ENCODE data around the gene NHEJ1. TPM values are rescaled to one million over a fixed set of nuclear protein-coding genes. Genes with fewer than 3 reads are reported as not detected.

NHEJ1 gene
- total and polyA plus RNA-seq, 2 of the 13 experiments (the other 11 are each of a cell fraction or from before 2014, with no cell fraction given): 30.0 to 30.7 TPM

- TF ChIP-seq ZSCAN5A (CRISPR knock-in tag; IDR thresholded peaks at IDR 0.05; ENCODE audit: borderline replicate concordance): no peak
- peak; percentile 83 for TF ChIP-seq ZSCAN25 (CRISPR knock-in tag; IDR thresholded peaks at IDR 0.05)
- TF ChIP-seq MXD3 (CRISPR knock-in tag; IDR thresholded peaks at IDR 0.05): peak; percentile 96
- TF ChIP-seq DDIT3 (CRISPR knock-in tag; IDR thresholded peaks at IDR 0.05): no peak
- TF ChIP-seq ZFAT (CRISPR knock-in tag; conservative IDR thresholded peaks at IDR 0.05): 0 out of 2 replicates have a peak, but pooled peaks have one; percentile 55
- TF ChIP-seq HOXA5 (CRISPR knock-in tag; IDR thresholded peaks at IDR 0.05): peak; percentile 92; the same call in 1 of the 2 replicates
- TF ChIP-seq HCFC1 (IDR thresholded peaks at IDR 0.05; ENCODE audit: low read depth, low read length): 0 out of 2 replicates have a peak, but pooled peaks have one; percentile 20
- no peak; the same call in 1 of the 2 replicates for TF ChIP-seq ZXDC (CRISPR knock-in tag; IDR thresholded peaks at IDR 0.05)
- TF ChIP-seq ZBTB21 (CRISPR knock-in tag; IDR thresholded peaks at IDR 0.05): no peak
- TF ChIP-seq ZBTB34 (CRISPR knock-in tag; IDR thresholded peaks at IDR 0.05): peak; percentile 86
- TF ChIP-seq TAF15 (IDR thresholded peaks at IDR 0.05; ENCODE audit: low read depth, low read length, poor library complexity, severe bottlenecking): peak; percentile 68
- no peak for TF ChIP-seq ZNF781 (CRISPR knock-in tag; IDR thresholded peaks at IDR 0.05; ENCODE audit: borderline replicate concordance, not compliant biosample characterization)
- TF ChIP-seq ZNF274 (CRISPR knock-in tag; IDR thresholded peaks at IDR 0.05): peak; percentile 95
- TF ChIP-seq UBTF (CRISPR knock-in tag; IDR thresholded peaks at IDR 0.05): peak; percentile 94
- TF ChIP-seq ZNF674 (CRISPR knock-in tag; IDR thresholded peaks at IDR 0.05; ENCODE audit: low read depth): peak; percentile 98; the same call in 1 of the 2 replicates
- peak; percentile 69 for TF ChIP-seq PPARG (CRISPR knock-in tag; conservative IDR thresholded peaks at IDR 0.05)
- TF ChIP-seq ZNF530 (CRISPR knock-in tag; IDR thresholded peaks at IDR 0.05; ENCODE audit: low read depth): no peak
- TF ChIP-seq PAX8 (CRISPR knock-in tag; IDR thresholded peaks at IDR 0.05; ENCODE audit: borderline replicate concordance): peak; percentile 95; the same call in 1 of the 2 replicates
- TF ChIP-seq ADNP (CRISPR knock-in tag; IDR thresholded peaks at IDR 0.05): no peak
- TF ChIP-seq ZNF552 (CRISPR knock-in tag; IDR thresholded peaks at IDR 0.05; ENCODE audit: borderline replicate concordance): peak; percentile 97
Observed at GRCh38 chr2:219176818-219177551, 16.4 kb upstream of the NHEJ1 start, which contains the start of gene CNPPD1 (continued).

Measured in HepG2 (cell line).